ENCODE results near the gene NPB. TPM values are rescaled to one million over a fixed set of nuclear protein-coding genes. Genes with fewer than 3 reads are reported as not detected.

The NPB gene
- total and polyA plus RNA-seq, 2 of the 8 experiments (the other 6 are each of a cell fraction or from before 2014, with no cell fraction given): 1.5 to 2.5 TPM

DNA sequence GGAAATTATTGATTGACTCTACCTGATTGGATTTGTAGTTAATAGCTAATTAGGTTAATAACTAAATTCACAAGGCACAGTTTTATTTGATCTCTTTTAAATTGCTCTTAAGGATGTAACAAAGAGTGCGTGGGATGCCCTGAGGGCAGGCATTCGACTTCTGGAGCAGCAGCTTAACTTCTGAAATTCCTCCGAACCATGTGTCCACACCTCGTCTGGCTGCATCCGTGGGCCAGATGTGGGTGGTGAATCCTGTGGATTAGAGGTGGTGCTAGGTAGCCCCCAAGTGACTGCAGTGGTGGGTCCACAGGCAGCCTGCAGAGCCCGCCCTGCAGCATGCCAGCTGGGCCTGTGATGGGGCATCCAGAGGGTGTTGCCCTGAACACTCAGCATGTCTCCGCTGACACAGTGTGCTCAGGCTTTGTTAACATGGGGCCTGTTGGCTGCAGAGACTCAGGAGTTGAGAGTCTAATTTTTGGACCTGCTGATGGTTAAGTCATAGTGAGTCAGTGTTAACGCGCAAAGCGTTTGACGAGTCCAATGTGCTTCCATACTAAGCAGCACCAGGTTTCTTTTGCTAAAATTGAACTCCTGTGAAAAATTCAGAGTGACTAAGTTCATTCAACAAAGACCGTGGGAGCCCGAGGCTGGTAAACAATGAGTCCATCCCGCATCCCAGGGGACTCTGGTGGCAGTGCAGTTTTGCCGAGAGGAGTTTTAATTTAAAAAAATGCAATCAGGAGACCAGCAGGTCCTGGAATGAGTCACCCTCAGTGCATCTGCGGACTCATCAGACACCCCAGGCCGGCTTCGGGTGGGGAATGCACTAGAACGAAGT is 3.8 kb upstream of the NPB start (continued):
- TF ChIP-seq USF2 (IDR thresholded peaks at IDR 0.05; ENCODE audit: low read length) (no peak), TAF1 (IDR thresholded peaks at IDR 0.05; ENCODE audit: low read depth, low read length) (no peak), PHF8 (conservative IDR thresholded peaks at IDR 0.05; ENCODE audit: low read depth, low read length) (no peak), ASH2L (IDR thresholded peaks at IDR 0.05; ENCODE audit: low read length) (no peak), POLR2A (IDR thresholded peaks at IDR 0.05; ENCODE audit: control extremely low read depth in 1 of 2, low read depth in 2 of 2, low read length in 2 of 2) (no peak), E2F6 (IDR thresholded peaks at IDR 0.05) (no peak), CEBPB (IDR thresholded peaks at IDR 0.05; ENCODE audit: low read depth, low read length) (no peak), SP2 (IDR thresholded peaks at IDR 0.05; ENCODE audit: low read length) (no peak), JUND (IDR thresholded peaks at IDR 0.05; ENCODE audit: low read length) (no peak), CBX8 (IDR thresholded peaks at IDR 0.05; ENCODE audit: borderline replicate concordance, low read depth, low read length) (no peak), RXRA (IDR thresholded peaks at IDR 0.05; ENCODE audit: insufficient read depth, low read depth, low read length) (no peak), NANOG (IDR thresholded peaks at IDR 0.05; ENCODE audit: insufficient read depth, low read depth, low read length, poor library complexity, severe bottlenecking) (no peak), TBP (IDR thresholded peaks at IDR 0.05; ENCODE audit: low read depth, low read length) (no peak)
